GM18858 (cell line): ENCODE results near the gene GPRASP2.
"Not testable (repeated sequence)": the region's sequence is repeated elsewhere in the genome, so short reads cannot be mapped to it uniquely, and the experiment has no call there.

ENCODE experiments used
- ATAC-seq: cut with Tn5 transposase; IDR thresholded peaks from one replicate; pipeline ENCODE4 v1.9.1; 2021; ENCODE audit not compliant: unreplicated experiment

The GPRASP2 gene

GRCh38 chrX:102712216-102712966 lies at the start of gene GPRASP2:
Gene GPRASP2 (plus strand): TSS chrX:102712448. CDS start chrX:102714870, 2,422 bp downstream.
- no peak for ATAC-seq

GRCh38 chrX:102663820-102664219 lies 48.4 kb upstream of the GPRASP2 start:
- ATAC-seq, result not testable (repeated sequence)

- ATAC-seq, result not testable (repeated sequence)
These were observed 45.2 kb upstream of the GPRASP2 start for GRCh38 chrX:102667034-102667433.

- no peak for ATAC-seq
These were observed 42.7 kb upstream of the GPRASP2 start for GRCh38 chrX:102669526-102669925.

GRCh38 chrX:102672856-102673255 lies 39.4 kb upstream of the GPRASP2 start:
- no peak for ATAC-seq

- ATAC-seq, result not testable (repeated sequence)
These were observed 34.8 kb upstream of the GPRASP2 start for GRCh38 chrX:102677479-102677878.

- ATAC-seq, result no peak
These were observed 27.3 kb upstream of the GPRASP2 start for GRCh38 chrX:102684772-102685520.

- ATAC-seq, result no peak
These were observed 17.5 kb upstream of the GPRASP2 start for GRCh38 chrX:102694749-102695148.

GRCh38 chrX:102696306-102696705 lies 15.9 kb upstream of the GPRASP2 start:
- no peak for ATAC-seq

GRCh38 chrX:102697494-102697893 lies 14.8 kb upstream of the GPRASP2 start:
- no peak for ATAC-seq

GRCh38 chrX:102708900-102709299 lies 3.3 kb upstream of the GPRASP2 start:
- ATAC-seq, result no peak

- no peak for ATAC-seq
These were observed 404 bp upstream of the GPRASP2 start for GRCh38 chrX:102711872-102712215.

- ATAC-seq, result no peak
These were observed 855 bp downstream of the GPRASP2 start for GRCh38 chrX:102712981-102713625.

- ATAC-seq, result no peak
These were observed 2.7 kb downstream of the GPRASP2 start for GRCh38 chrX:102714994-102715393.

- ATAC-seq, result no peak
These were observed 3.7 kb downstream of the GPRASP2 start for GRCh38 chrX:102715967-102716366.

- ATAC-seq, result peak; percentile 81
These were observed 8.3 kb downstream of the GPRASP2 start, which contains the start of gene GPRASP3 for GRCh38 chrX:102720237-102721168. Gene GPRASP3 (plus strand): TSS chrX:102720743. CDS start chrX:102748996, 28,253 bp downstream.

GRCh38 chrX:102721169-102721506 lies 8.9 kb downstream of the GPRASP2 start:
- not testable (repeated sequence) for ATAC-seq

- no peak for ATAC-seq
These were observed 11.2 kb downstream of the GPRASP2 start for GRCh38 chrX:102723456-102723855.

GRCh38 chrX:102727761-102728160 lies 15.5 kb downstream of the GPRASP2 start:
- no peak for ATAC-seq

GRCh38 chrX:102728646-102729045 lies 16.4 kb downstream of the GPRASP2 start:
- no peak for ATAC-seq

- no peak for ATAC-seq
These were observed 27.4 kb downstream of the GPRASP2 start for GRCh38 chrX:102739657-102740056.
